ENCODE measurements around the gene BMPR1A. TPM values are rescaled to one million over a fixed set of nuclear protein-coding genes. Genes with fewer than 3 reads are reported as not detected.

BMPR1A gene
- polyA plus RNA-seq, 1 experiment, result 21.4 TPM

GRCh38 chr10:86759073-86759672 lies 2.8 kb downstream of the BMPR1A start:
- H3K36me3 ChIP-seq (ENCODE audit: control insufficient read depth, insufficient read depth, low read length), result no peaks in the 10 kb centered on the region
- CTCF ChIA-PET, result interaction anchor here (0.9 to 2.4 kb wide), 3 partner anchors 8 to 23 kb away, joined by 4 to 9 read pairs (median 4); no protein-coding TSS in a partner anchor
- no peak for DNase-seq (ENCODE audit: low read depth)

DNA sequence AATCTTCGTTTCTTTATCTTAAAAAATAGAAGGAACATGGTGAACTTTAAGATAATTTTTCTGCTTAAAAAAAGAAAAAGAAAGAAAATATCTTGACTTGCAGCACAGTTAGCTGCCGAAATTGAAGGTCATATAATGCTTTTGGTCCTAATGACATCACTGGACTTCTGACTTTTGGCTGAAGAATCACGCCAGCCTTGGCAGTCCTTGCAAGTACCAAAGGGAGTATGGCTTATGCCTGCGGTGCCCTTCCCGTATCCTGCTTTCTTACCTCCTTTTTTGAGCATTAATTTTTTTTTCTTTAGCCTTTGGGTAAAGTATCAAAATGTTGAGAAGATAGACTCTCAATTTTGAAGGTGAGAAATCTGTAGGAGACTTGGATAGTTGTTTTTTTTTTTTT lies 7.0 kb downstream of the BMPR1A start:
- TF ChIP-seq, protein P1, sequence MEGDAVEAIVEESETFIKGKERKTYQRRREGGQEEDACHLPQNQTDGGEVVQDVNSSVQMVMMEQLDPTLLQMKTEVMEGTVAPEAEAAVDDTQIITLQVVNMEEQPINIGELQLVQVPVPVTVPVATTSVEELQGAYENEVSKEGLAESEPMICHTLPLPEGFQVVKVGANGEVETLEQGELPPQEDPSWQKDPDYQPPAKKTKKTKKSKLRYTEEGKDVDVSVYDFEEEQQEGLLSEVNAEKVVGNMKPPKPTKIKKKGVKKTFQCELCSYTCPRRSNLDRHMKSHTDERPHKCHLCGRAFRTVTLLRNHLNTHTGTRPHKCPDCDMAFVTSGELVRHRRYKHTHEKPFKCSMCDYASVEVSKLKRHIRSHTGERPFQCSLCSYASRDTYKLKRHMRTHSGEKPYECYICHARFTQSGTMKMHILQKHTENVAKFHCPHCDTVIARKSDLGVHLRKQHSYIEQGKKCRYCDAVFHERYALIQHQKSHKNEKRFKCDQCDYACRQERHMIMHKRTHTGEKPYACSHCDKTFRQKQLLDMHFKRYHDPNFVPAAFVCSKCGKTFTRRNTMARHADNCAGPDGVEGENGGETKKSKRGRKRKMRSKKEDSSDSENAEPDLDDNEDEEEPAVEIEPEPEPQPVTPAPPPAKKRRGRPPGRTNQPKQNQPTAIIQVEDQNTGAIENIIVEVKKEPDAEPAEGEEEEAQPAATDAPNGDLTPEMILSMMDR (IDR thresholded peaks at IDR 0.05; ENCODE audit: insufficient read depth, low read depth, low read length), result no peak
- H3K27me3 ChIP-seq (ENCODE audit: control insufficient read depth, insufficient read depth, low read length), result no peaks in the 10 kb centered on the region
- ChIA-PET CTCF (interaction anchor here (0.6 kb wide), 1 partner anchor 135 kb away, joined by 3 read pairs; no protein-coding TSS in a partner anchor), POLR2A (no interaction called here)
- no peaks in the 10 kb centered on the region for H3K36me3 ChIP-seq (ENCODE audit: control insufficient read depth, insufficient read depth, low read length)
- H3K4me3 ChIP-seq (ENCODE audit: low read depth, low read length), result no peak overlapping the region
- DNase-seq (ENCODE audit: low read depth), result no peak

More at GRCh38 chr10:86759073-86759672, 2.8 kb downstream of the BMPR1A start:
- POLR2A ChIA-PET, result interaction anchor here (0.6 kb wide), 1 partner anchor 173 kb away, joined by 3 read pairs; no protein-coding TSS in a partner anchor
- no peaks in the 10 kb centered on the region for H3K27me3 ChIP-seq (ENCODE audit: control insufficient read depth, insufficient read depth, low read length)
- H3K4me3 ChIP-seq (ENCODE audit: low read depth, low read length), result peak overlapping the region; percentile 83
- TF ChIP-seq, protein P1 (IDR thresholded peaks at IDR 0.05; ENCODE audit: insufficient read depth, low read depth, low read length), result no peak

GRCh38 chr10:86765548-86765947 lies 9.1 kb downstream of the BMPR1A start:
- H3K36me3 ChIP-seq (ENCODE audit: control insufficient read depth, insufficient read depth, low read length), result no peaks in the 10 kb centered on the region
- no peak overlapping the region for H3K4me3 ChIP-seq (ENCODE audit: low read depth, low read length)
- ChIA-PET POLR2A (no interaction called here), CTCF (no interaction called here)
- TF ChIP-seq, protein P1 (IDR thresholded peaks at IDR 0.05; ENCODE audit: insufficient read depth, low read depth, low read length), result no peak
- H3K27me3 ChIP-seq (ENCODE audit: control insufficient read depth, insufficient read depth, low read length), result no peaks in the 10 kb centered on the region
- no peak for DNase-seq (ENCODE audit: low read depth)

DNA sequence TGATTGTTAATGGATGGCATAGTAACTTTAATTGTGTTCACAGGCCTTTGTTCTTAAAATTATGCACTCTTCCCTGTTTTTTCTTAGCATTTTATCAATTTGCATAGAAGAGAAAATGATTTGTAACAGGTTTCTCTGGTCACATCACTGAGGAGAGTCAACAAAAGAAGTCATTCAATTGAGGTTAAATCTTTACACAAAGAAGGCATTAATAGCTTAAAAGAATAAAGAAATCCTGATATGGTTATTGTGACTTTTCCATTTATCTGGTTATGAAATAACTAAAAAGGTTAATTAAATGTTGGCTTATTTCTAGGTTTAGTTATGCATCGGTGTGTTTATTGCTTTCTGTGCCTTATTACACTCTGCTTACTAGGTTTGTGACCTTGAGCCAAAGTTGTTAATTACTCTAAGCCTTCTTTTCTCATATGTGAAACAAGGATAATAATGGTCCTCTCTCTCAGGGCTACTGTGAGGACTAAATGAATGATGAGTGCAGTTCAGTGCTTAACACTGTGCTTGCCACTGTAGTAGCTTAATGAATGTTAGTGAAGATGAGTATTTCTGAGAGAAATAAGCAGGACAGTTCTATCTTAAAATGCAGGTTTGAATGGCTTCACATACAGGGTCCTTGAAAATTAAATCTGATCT lies 12.1 kb downstream of the BMPR1A start:
- TF ChIP-seq, protein P1 (IDR thresholded peaks at IDR 0.05; ENCODE audit: insufficient read depth, low read depth, low read length), result no peak
- CTCF ChIA-PET, result interaction anchor here (0.9 to 2.6 kb wide), 2 partner anchors 10 to 132 kb away, joined by 3 to 9 read pairs; no protein-coding TSS in a partner anchor
- DNase-seq (ENCODE audit: low read depth), result no peak
- Histone ChIP-seq H3K4me3 (ENCODE audit: low read depth, low read length) (no peak overlapping the region), H3K36me3 (ENCODE audit: control insufficient read depth, insufficient read depth, low read length) (no peaks in the 10 kb centered on the region), H3K27me3 (ENCODE audit: control insufficient read depth, insufficient read depth, low read length) (no peaks in the 10 kb centered on the region)
- POLR2A ChIA-PET, result no interaction called here

DNA sequence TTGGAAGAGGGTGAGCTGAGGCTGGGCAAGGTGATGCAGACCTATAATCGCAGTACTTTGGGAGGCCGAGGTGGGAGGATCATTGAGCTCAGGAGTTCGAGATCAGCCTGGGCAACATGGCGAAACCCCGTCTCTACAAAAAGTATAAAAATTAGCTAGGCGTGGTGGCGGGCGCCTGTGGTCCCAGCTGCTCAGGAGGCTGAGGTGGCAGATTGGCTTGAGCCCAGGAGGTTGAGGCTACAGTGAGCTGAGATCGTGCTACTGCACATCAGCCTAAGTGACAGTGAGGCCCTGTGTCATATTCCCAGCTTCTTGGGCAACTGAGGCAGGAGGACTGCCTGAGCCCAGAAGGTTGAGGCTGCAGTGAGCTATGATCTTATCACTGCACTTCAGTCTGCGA lies 13.6 kb downstream of the BMPR1A start:
- Histone ChIP-seq H3K27me3 (ENCODE audit: control insufficient read depth, insufficient read depth, low read length) (no peaks in the 10 kb centered on the region), H3K4me3 (ENCODE audit: low read depth, low read length) (no peak overlapping the region), H3K36me3 (ENCODE audit: control insufficient read depth, insufficient read depth, low read length) (no peaks in the 10 kb centered on the region)
- TF ChIP-seq, protein P1 (IDR thresholded peaks at IDR 0.05; ENCODE audit: insufficient read depth, low read depth, low read length), result no peak
- POLR2A ChIA-PET, result interaction anchor here (0.6 kb wide), 1 partner anchor 8 kb away, joined by 3 read pairs; no protein-coding TSS in a partner anchor
- no peak for DNase-seq (ENCODE audit: low read depth)
- CTCF ChIA-PET, result interaction anchor here (0.7 to 2.6 kb wide), 3 partner anchors 10 to 130 kb away, joined by 3 to 9 read pairs (median 3); no protein-coding TSS in a partner anchor
